Right kidney (tissue), 1 donor: ENCODE measurements around the gene NACA.

Experiments
- DNase-seq: peaks from one replicate; pipeline ENCODE4 v3.0.0-alpha.2; 2016

Gene NACA

DNA sequence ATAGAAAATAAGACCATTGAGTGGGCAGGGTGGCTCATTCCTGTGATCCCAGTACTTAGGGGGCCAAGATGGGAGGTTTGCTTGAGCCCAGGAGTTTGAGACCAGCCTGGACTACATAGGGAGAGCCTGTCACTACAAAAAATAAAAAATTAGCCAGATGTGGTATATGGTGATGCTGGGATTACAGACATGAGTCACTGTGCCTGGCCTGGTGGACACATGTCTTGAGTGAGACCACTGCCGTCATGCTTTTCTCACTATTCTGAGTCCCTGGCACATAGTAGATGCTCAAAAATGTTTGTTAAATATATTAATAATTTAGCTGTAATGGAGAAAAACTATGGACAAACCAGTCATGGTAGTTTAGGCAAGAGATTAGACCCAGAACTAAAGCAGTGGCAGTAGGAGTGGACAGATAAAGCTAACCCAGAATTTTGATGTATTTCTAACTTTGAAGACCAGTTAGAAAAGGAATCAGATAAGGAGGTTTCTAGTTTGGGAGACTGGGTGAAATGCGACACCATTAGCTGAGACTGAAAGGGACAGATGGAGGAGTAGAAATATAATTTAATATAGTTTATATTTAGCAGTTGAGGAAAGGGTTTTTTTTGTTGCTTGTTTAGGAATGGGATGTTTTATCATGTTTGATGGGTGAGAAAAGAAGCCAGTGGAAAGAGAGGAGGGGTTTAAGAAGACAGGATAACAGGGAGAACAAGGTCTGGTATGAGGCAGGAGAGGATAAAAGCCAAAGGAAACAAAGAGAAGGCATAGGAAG is 29.6 kb downstream of the NACA start:
- DNase-seq: no peak

DNA sequence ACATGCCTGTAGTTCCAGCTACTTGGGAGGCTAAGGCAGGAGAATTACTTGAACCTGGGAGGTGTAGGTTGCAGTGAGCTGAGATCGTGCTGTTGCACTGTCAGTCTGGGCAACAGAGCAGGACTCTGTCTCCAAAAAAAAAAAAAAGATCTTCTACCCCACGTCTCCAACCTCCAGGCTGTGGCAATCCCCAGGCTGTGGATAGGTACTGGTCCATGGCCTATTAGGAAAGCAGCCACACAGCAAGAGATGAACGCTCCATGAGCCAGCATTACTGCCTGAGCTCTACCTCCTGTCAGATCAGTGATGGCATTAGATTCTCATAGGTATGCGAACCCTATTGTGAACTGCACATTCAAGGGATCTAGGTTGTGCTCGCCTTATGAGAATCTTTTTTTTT is 30.9 kb downstream of the NACA start:
- no peak for DNase-seq

DNA sequence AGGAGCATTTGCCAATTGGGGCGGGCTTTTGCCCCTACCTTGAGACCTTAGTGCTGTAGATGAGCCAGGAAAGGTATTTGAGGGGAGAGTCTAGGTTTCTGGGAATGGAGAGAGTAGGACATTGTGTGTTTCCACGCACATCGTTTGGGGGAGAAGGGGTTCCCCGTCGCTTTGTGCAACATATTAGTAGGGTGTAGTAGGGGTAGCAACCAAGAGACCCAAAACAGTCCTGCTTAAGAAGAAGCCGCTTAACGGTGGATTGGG is 36.3 kb downstream of the NACA start:
- DNase-seq: no peak

GRCh38 chr12:56688129-56688845 is 36.8 kb downstream of the NACA start, which contains the start of gene PTGES3:
TSS of gene PTGES3 (minus strand) at chr12:56688284. CDS start at chr12:56687999, 285 bp downstream.
- peak; percentile 98 for DNase-seq

DNA sequence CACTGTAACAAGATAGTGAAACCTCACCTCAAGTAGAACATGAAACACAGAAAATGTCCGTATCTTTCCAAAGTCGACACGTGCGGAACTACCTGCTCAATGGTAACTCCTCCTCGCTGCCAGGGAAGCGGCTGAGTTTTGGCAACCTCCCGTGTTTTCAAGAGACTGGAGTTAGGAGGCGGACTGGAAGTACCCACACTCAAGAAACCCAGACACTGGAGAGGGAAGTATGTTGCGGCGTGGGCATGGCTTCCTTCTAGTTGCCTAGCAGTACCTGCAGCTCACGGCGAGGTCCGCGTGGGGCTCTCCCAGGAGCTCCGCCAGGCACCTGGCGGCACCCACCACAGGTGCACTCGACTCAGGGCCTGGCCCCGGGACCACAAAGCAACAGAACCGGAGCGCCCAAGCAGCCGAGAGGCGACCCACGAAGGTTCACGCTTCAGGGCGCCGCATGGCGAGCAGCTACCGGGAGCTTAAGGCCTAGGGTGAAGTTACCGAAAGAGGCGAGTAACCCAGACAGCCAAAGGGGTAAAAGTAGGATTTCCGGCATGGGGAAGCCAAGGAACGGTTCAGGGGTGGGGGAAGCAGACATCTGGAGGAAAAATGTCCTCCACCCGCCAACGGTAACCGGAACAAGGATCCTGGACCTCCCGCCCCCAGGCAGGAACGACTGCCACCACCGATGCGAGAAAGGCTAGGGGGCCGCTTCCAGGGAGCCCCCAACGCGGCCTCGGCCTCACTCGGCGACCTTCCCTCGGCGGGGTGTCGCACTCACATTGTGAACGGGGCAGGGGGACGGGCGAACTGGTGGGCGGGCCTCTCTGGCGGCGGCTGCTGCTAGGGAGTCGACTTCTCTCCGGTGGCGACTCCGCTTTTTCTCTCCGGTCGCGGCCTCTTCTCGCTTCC is 37.6 kb downstream of the NACA start:
- no peak for DNase-seq

DNA sequence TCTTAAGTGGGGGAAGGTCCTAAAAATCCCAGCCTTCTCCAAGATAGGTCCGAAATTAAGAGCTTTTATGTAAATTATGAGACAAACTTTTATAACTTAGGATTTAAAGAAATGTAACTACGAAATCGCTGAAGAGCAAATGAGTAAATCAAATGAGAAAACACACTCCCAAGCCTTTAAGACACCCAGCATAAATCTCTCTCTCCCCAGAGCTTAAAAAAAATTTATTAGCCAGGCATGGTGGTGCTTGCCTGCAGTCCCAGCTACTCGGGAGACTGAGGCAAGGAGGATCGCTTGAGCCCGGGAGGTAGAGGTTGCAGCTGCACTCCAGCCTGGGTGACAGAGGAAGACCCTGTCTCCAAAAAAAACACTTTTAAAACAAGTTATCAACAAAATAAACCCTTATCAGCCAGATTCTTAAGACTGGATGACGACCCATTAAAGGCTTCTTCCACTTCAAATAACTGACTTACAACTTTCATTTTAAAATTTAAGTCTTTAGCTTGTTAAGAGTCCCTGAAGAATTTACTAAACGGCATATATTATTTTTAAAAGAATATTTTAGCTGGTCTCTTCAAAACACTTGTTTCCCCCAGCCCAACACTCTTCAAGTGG is 40.2 kb downstream of the NACA start:
- DNase-seq: peak; percentile 49

DNA sequence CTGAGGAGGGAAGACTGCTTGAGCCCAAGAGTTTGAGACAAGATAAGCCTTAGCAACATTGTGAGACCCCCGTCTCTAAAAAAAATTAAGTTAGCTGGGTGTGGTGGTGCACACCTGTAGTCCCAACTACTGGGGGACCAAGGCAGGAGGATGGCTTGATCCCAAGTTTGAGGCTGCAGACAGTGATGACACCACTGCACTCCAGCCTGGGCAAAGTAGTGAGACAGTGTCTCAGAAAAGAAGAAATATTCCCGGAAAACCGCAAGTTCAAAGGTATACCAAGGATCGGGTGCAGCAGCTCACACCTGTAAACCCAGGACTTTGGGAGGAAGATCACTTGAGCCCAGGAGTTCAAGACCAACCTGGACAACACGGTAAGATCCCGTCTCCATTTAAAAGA is 42.8 kb downstream of the NACA start:
- DNase-seq: no peak

DNA sequence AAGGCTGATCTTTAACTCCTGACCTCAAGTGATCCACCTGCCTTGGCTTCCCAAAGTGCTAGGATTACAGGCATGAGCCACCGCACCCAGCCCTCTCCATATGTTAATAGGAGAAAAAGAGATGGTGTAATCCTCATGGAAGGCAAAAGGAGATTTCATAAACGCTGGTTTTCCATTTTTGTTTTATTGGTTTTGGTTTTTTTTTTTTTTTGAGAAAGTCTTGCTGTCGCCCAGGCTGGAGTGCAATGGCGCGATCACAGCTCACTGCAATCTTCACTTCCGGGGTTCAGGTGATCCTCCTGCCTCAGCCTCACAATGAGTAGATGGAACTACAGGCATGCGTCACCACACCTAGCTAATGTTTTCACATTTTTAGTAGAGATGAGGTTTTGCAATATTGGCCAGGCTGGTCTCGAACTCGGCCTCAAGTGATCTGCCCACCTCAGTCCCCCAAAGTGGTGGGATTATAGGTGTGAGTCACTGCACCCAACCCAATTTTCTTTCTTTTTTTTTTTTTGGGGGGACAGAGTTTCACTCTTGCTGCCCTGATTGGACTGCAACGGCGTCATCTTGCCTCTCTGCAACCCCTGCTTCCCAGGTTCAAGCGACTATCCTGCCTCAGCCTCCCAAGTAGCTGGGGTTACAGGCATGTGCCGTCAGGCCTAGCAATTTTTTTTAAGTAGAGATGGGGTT is 45.1 kb downstream of the NACA start:
- no peak for DNase-seq

DNA sequence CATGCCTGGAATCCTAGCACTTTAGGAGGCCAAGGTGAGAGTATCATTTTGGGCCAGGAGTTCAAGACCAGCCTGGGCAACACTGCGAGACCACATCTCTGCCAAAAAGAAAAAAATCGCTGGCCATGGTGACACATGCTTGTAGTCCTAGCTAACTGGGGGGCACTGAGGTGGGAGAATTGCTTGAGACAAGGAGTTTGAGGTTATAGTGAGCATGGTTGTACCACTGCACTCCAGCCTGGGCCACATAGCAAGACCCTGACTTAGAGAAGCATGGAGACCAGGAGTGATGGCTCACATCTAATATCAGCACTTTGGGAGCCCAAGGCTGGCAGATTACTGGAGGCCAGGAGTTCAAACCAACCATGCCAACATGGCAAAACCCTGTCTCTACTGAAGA is 46.2 kb downstream of the NACA start:
- DNase-seq: no peak

DNA sequence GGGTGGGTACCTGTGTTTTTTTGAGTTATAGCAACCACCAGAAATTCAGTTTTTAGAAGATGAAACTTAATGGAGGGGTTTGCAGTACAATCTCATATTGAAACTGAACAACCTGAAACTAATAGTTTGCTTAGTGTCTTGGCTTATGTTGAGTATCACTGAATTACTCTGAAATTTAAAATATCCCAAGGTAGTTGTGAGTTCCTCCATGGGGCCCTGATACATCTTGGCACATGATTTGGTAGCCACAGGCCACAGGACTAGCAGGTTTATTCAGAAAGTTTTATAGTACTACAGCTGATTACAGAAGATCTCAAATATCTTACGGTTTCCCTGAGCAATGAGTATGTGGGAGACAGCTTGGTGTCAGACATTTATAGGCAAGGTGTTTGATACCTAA is 47.4 kb downstream of the NACA start:
- no peak for DNase-seq

DNA sequence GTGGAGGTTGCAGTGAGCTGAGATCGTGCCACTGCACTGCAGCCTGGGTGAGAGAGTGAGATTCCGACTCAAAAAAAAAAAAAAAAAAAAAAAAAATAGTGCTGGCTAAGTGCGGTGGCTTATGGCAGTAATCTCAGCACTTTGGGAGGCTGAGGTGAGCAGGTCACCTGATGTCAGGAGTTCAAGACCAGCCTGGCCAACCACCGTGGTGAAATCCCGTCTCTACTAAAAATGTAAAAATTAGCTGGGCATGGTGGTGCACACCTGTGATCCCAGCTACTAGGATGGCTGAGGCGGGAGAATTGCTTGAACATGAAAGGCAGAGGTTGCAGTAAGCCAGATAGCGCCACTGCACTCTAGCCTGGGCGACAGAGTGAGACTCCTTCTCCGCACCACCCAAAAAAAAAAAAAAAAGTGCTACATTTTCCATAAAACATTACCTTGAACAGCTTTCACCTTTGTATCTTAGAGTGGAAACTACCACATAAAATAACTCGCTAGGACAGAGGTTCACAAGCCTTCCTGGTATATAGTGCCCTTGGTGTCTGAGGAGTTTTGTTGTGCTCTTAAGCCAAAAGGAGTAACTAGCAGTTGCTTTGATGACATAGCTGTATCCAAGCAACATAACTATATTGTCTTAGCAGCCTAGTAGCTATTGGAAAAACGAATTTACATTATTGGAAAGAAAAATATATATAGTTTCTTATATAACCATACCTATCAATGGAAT is 48.1 kb downstream of the NACA start:
- no peak for DNase-seq

- DNase-seq: no peak
Observed at GRCh38 chr12:56671608-56672007, 53.5 kb downstream of the NACA start.

GRCh38 chr12:56670836-56671235 is 54.3 kb downstream of the NACA start:
- DNase-seq: no peak

DNA sequence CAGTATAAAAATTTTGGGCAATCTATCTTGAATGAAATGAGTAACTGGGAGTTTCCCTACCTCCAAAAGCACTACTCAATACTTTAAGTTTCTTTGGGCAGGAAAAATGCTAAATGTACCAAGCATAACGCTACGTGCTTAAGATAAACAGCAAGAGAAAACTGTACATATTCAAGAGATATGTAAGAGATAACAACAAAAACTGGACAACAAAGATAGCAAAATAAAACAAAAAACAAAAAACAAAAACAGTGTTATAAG is 57.0 kb downstream of the NACA start:
- DNase-seq: no peak
